ENCODE data around the gene ZDHHC24.
"Not testable (repeated sequence)": the region's sequence is repeated elsewhere in the genome, so short reads cannot be mapped to it uniquely, and the experiment has no call there.

Gene ZDHHC24

DNA sequence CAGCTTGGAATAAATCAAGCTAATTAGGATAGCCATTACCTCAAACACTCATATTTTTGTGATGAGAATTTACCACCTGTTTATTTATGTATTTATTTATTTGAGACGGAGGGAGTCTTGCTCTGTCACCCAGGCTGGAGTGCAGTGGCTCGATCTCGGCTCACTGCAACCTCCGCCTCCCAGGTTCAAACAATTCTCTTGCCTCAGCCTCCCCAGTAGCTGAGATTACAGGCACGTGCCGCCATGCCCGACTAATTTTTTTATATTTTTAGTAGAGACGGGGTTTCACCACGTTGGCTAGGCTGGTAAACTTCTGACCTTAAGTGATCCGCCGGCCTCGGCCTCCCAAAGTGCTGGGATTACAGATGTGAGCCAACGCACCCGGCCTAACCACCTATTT is 896 bp downstream of the ZDHHC24 start:
- DNase-seq (ENCODE audit: low spot score), result not testable (repeated sequence)

- DNase-seq (ENCODE audit: low spot score), result peak; percentile 85
These were observed 2.4 kb downstream of the ZDHHC24 start for GRCh38 chr11:66543263-66544107.

- no peak for DNase-seq (ENCODE audit: low spot score)
These were observed 3.5 kb downstream of the ZDHHC24 start for GRCh38 chr11:66542362-66542761.

DNA sequence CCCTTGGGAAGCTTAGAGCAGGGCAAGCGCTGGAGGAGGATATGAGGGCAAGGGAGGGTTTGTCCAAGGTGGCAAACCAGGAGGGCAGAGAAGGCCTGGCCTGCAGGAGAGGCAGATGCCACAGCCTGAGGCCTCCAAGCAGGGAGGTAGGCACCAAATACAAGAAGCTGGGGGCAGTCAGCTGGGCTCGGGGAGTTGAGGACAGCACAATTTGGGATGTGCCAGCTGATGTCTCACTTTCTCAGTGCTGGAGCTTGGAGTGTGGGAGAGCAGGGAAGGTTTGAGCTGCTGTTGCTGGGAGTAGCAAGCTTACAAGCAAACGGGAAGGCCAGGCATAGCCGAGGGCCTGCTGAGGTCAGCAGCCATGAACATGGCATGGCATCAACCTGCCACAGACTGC is 4.0 kb downstream of the ZDHHC24 start:
- DNase-seq (ENCODE audit: low spot score), result no peak

DNA sequence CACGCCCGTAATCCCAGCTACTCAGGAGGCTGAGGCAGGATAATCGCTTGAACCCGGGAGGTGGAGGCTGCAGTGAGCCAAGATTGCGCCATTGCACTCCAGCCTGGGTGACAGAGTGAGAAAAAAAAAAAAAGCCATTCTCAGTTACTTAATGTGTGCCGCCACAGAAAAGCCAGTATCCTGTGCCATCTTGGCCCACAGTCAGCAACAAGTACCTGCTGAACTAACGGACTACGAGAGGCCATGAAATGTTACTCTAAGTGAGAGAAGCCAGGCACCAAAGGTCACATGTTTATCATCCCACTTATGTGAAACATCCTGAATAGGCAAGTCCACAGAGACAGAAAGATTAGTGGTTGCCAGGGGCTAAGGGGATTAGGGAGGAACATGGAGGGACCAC is 5.2 kb downstream of the ZDHHC24 start:
- DNase-seq (ENCODE audit: low spot score), result not testable (repeated sequence)

DNA sequence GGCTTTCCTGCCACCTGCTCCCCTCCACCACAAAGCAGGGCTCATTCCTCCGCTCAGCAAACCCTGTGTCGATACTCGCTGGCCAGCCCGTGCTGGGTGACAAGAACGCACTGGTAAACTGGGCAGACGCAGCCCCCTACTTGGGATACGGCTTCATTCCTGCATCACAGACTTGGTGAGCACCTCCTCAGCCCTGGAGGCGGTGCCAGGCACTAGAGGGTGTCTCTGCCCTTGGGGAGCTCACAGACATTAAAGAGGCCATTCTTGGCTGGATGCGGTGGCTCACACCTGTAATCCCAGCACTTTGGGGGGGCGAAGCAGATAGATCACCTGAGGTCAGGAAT is 6.0 kb downstream of the ZDHHC24 start:
- no peak for DNase-seq (ENCODE audit: low spot score)

GRCh38 chr11:66539170-66539869 is 6.5 kb downstream of the ZDHHC24 start:
- no peak for DNase-seq (ENCODE audit: low spot score)

GRCh38 chr11:66532784-66533183 is 13.1 kb downstream of the ZDHHC24 start:
- DNase-seq (ENCODE audit: low spot score), result no peak

DNA sequence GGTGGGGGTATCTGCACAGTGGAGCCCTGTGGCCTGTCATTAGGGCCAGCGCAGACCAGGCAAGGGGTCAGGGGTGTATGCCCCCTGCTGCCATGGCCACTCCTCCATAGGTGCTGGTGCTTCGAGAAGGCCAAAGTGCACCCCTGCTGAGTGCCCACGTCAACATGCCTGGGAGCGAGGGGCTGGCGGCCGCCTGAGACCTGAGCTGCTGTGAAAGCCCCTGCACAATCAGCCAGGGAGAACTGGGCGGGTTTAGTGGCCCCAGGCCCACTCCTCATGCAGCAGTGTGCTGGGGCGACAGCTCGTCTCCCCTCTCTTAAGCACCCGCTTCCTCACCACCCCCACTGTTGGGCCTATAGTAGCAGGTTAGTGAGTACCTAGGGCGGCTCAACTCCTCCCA is 14.0 kb downstream of the ZDHHC24 start:
- DNase-seq (ENCODE audit: low spot score), result no peak

- DNase-seq (ENCODE audit: low spot score), result no peak
These were observed 14.7 kb downstream of the ZDHHC24 start for GRCh38 chr11:66530927-66531709.

- no peak for DNase-seq (ENCODE audit: low spot score)
These were observed 16.2 kb downstream of the ZDHHC24 start for GRCh38 chr11:66529655-66530054.

DNA sequence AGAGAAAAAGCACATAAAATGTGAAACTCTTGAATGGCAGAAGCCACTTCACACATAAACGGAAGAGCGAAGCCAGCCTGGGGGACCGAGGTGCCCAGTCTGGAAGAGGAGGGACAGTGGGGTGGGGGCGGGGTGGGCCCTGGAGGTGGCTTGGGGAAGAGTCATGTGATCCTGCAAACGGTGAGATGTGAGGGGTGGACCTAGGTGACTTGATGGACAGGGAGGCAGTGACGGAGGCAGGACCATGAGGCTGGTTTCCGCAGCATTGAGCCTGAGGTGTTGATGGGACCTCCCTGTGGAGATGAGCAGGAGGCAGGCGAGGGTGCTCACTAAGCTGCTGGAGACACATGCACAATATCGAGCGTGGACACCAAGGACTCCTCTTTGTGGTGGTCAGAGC is 16.8 kb downstream of the ZDHHC24 start:
- no peak for DNase-seq (ENCODE audit: low spot score)

- no peak for DNase-seq (ENCODE audit: low spot score)
These were observed 21.4 kb downstream of the ZDHHC24 start for GRCh38 chr11:66524304-66525040.

- no peak for DNase-seq (ENCODE audit: low spot score)
These were observed 22.2 kb downstream of the ZDHHC24 start for GRCh38 chr11:66523611-66524010.

- DNase-seq (ENCODE audit: low spot score), result no peak
These were observed 34.9 kb downstream of the ZDHHC24 start for GRCh38 chr11:66510990-66511339.

DNA sequence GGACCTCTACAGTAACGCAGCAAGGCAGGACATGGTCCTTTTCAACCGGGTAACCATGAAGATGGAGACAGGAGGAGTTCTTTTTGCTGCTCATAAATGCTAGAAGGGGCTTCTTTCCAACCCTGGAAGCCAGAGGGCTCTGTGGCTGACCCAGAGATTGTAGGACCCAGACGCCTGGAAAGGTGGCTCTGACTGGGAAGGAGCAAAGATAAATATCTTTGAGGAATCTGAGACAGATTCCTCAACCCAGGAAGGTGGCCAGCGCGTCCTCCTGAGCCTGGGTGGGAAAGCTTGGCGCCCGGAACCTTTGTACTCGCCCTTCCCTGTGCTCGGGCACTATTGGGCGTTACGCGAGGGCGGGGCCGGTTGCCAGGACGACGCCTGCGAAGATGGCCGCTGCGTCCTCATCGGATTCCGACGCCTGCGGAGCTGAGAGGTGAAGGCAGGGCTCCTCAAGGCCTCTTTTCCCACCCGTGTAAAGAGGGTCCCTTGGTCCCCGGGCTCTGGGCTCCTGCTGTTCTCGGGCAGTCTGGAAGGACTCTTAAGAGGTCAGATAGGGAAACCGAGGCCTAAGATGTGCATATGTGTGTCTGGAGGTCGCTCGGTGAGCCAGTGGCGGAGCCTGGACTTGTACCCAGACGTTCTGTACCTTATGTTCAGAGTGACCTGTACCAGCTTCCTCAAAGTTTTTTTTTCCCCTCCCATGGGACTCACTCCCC is 35.4 kb downstream of the ZDHHC24 start, which contains the start of gene BBS1:
Gene BBS1 (plus strand): TSS at position 365 of the 719 bp plus-strand sequence. CDS start 25 bp downstream, at position 390.
- peak; percentile 82 for DNase-seq (ENCODE audit: low spot score)

GRCh38 chr11:66509131-66509561 is 36.7 kb downstream of the ZDHHC24 start:
- DNase-seq (ENCODE audit: low spot score), result no peak

GRCh38 chr11:66505276-66505816 is 40.5 kb downstream of the ZDHHC24 start:
- DNase-seq (ENCODE audit: low spot score), result no peak

GRCh38 chr11:66498506-66498905 is 47.3 kb downstream of the ZDHHC24 start:
- DNase-seq (ENCODE audit: low spot score), result no peak

DNA sequence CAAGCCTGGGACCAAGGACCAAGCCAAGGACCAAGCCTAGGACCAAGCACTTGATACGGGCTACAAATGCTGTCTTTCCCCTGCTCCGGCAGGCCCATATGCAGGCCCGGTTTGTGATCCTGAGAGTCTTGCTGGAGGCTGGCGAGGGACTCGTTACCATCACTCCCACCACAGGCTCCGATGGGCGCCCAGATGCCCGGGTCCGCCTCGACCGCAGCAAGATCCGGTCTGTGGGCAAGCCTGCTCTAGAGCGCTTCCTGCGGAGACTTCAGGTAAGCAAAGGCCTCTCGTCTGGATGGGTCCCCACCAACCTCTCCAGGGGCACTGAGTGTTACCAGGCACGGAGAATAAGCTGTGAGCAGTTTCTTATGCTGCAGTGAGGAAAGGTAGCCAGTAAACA is 48.6 kb downstream of the ZDHHC24 start:
- no peak for DNase-seq (ENCODE audit: low spot score)

DNA sequence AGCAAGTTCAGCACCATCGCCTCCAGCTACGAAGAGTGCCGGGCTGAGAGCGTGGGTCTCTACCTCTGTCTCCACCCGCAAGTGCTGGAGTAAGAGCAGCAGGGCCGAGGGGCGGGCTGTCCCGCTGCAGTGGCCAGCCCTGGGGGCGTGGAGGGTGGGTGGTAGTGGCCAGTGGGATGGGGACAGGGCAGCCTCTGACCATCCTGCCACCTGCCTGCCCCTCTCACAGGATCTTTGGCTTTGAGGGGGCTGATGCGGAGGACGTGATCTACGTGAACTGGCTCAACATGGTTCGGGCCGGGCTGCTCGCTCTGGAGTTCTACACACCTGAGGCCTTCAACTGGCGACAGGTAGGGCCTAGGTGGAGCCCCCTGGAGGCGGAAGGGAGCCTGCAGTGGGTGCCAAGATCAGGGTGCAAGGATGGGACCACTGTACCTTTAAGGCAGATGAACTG is 50.4 kb downstream of the ZDHHC24 start:
- no peak for DNase-seq (ENCODE audit: low spot score)
